ENCODE results near the gene MORC2. TPM values are rescaled to one million over a fixed set of nuclear protein-coding genes. Genes with fewer than 3 reads are reported as not detected.

MORC2 gene
- total and polyA plus RNA-seq, 4 donors: 4.2 to 12.0 (median 9.8) TPM

GRCh38 chr22:30941363-30941740 lies 27.2 kb downstream of the MORC2 start:
- H3K27me3 ChIP-seq (ENCODE audit: control insufficient read depth in 4 of 4, insufficient read depth in 4 of 4, low read length in 3 of 4): no peaks in the 10 kb centered on the region
- TF ChIP-seq GABPA (IDR thresholded peaks at IDR 0.05 in 1 of 2, conservative IDR thresholded peaks at IDR 0.05 in 1 of 2) (no peak), YY1 (IDR thresholded peaks at IDR 0.05) (no peak), FOXA2 (IDR thresholded peaks at IDR 0.05) (no peak), JUND (IDR thresholded peaks at IDR 0.05) (no peak), RAD21 (IDR thresholded peaks at IDR 0.05) (no peak), MAX (IDR thresholded peaks at IDR 0.05) (no peak), FOXA1 (IDR thresholded peaks at IDR 0.05) (no peak)
- no peak overlapping the region for H3K4me3 ChIP-seq (ENCODE audit: low read depth in 1 of 3, low read length in 3 of 3)
- no peak for DNase-seq (ENCODE audit: low spot score)
- no peak overlapping the region for H3K27ac ChIP-seq (ENCODE audit: low read depth in 1 of 2, low read length in 2 of 2)
- no peaks in the 10 kb centered on the region for H3K9me3 ChIP-seq (ENCODE audit: control insufficient read depth in 4 of 4, low read length in 3 of 4)
- 94% methylated on average over 11 of the region's 11 CpGs for WGBS
- no peaks in the 10 kb centered on the region for H3K4me1 ChIP-seq (ENCODE audit: control insufficient read depth in 4 of 4, insufficient read depth in 4 of 4, low read length in 3 of 4)
- H3K9ac ChIP-seq (ENCODE audit: low read depth in 1 of 2, low read length in 2 of 2): no peak overlapping the region
- peaks cover 24 to 92% (median 83%) of the 10 kb centered on the region in 4 donors for H3K36me3 ChIP-seq (ENCODE audit: control insufficient read depth in 4 of 4, insufficient read depth in 3 of 4, low read depth in 1 of 4, low read length in 3 of 4)

- no peak overlapping the region for H3K4me3 ChIP-seq (ENCODE audit: low read depth in 1 of 3, low read length in 3 of 3)
- peaks cover 24 to 92% (median 82%) of the 10 kb centered on the region in 4 donors for H3K36me3 ChIP-seq (ENCODE audit: control insufficient read depth in 4 of 4, insufficient read depth in 3 of 4, low read depth in 1 of 4, low read length in 3 of 4)
- no peak overlapping the region for H3K27ac ChIP-seq (ENCODE audit: low read depth in 1 of 2, low read length in 2 of 2)
- no peaks in the 10 kb centered on the region for H3K27me3 ChIP-seq (ENCODE audit: control insufficient read depth in 4 of 4, insufficient read depth in 4 of 4, low read length in 3 of 4)
- DNase-seq (ENCODE audit: low spot score): no peak
- no peaks in the 10 kb centered on the region for H3K9me3 ChIP-seq (ENCODE audit: control insufficient read depth in 4 of 4, low read length in 3 of 4)
- 81% methylated on average over 7 of the region's 7 CpGs for WGBS
- no peak overlapping the region for H3K9ac ChIP-seq (ENCODE audit: low read depth in 1 of 2, low read length in 2 of 2)
- TF ChIP-seq FOXA2 (IDR thresholded peaks at IDR 0.05) (no peak), NR2F2 (IDR thresholded peaks at IDR 0.05) (no peak), CTCF (IDR thresholded peaks at IDR 0.05; ENCODE audit: low read depth, low read length, missing input control) (no peak), ZBTB33 (IDR thresholded peaks at IDR 0.05) (no peak), YY1 (IDR thresholded peaks at IDR 0.05) (no peak), MAX (IDR thresholded peaks at IDR 0.05) (no peak), ATF3 (IDR thresholded peaks at IDR 0.05) (no peak), RXRA (IDR thresholded peaks at IDR 0.05) (no peak), TAF1 (conservative IDR thresholded peaks at IDR 0.05) (no peak), SP1 (IDR thresholded peaks at IDR 0.05) (no peak), EGR1 (IDR thresholded peaks at IDR 0.05; ENCODE audit: low read depth in 2 of 2) (no peak), FOXA1 (IDR thresholded peaks at IDR 0.05) (no peak), JUND (IDR thresholded peaks at IDR 0.05) (no peak), GABPA (IDR thresholded peaks at IDR 0.05 in 1 of 2, conservative IDR thresholded peaks at IDR 0.05 in 1 of 2) (no peak), HNF4G (IDR thresholded peaks at IDR 0.05) (no peak)
- H3K4me1 ChIP-seq (ENCODE audit: control insufficient read depth in 4 of 4, insufficient read depth in 4 of 4, low read length in 3 of 4): no peaks in the 10 kb centered on the region
These were observed 27.8 kb downstream of the MORC2 start for GRCh38 chr22:30940685-30941362.
